SU-DHL-6 (cell line): ENCODE results near the gene NR2E3.

Experiments
- CTCF ChIP-seq: fragments of 200-600 bp; sonication (generic); IDR thresholded peaks from one replicate; pipeline ENCODE4 v1.5.1; 2017; ENCODE audit warnings: antibody characterized with exemption, mild to moderate bottlenecking, low read length, moderate library complexity; ENCODE audit not compliant: insufficient read depth, poor library complexity, severe bottlenecking
- EZH2phosphoT487 ChIP-seq: fragments of 200-600 bp; sonication (generic), shearing (Covaris generic); conservative IDR thresholded peaks from 2 replicates; pipeline ENCODE4 v1.6.1; 2018; ENCODE audit warnings: mild to moderate bottlenecking, antibody characterized with exemption, low read length, moderate library complexity, mixed read lengths

- TF ChIP-seq CTCF: no peak
- no peak for TF ChIP-seq EZH2phosphoT487
Observed at GRCh38 chr15:71785996-71786395, 24.4 kb upstream of the NR2E3 start.
